OCI-LY7 (cell line): Measurements from ENCODE around the gene ITLN1. TPM values are rescaled to one million over a fixed set of nuclear protein-coding genes. Genes with fewer than 3 reads are reported as not detected.
"Not testable (repeated sequence)": the region's sequence is repeated elsewhere in the genome, so short reads cannot be mapped to it uniquely, and the experiment has no call there.

ENCODE experiments used
- BruUV-seq: library from RNA; stranded (reverse); fragments of 400-500 nt; replicated peaks from 2 replicates; lab custom pipeline; 2021; lab: Mats Ljungman, UMichigan
- CTCF ChIA-PET: fragments of 300-600 bp; sonication (Branson Sonifier 250); formaldehyde crosslinking; loops from one replicate; lab custom pipeline; 2022; ENCODE audit warnings: antibody characterized with exemption; ENCODE audit not compliant: unreplicated experiment; lab: Charles Lee
- POLR2A ChIA-PET: fragments of 300-600 bp; sonication (Branson Sonifier 250); formaldehyde crosslinking; loops from one replicate; lab custom pipeline; 2022; ENCODE audit warnings: antibody characterized with exemption; lab: Charles Lee
- DNase-seq: peaks from one replicate; pipeline ENCODE4 v3.0.0-alpha.2; 2015; ENCODE audit warnings: low spot score
- H2AFZ ChIP-seq: fragments of 200-600 bp; sonication (generic), shearing (Covaris generic); 2 replicates; pipeline ENCODE4 v1.6.1; 2014; ENCODE audit warnings: mild to moderate bottlenecking, antibody characterized with exemption, low read length, moderate library complexity
- H3K27ac ChIP-seq: fragments of 200-600 bp; sonication (generic); 2 replicates; pipeline ENCODE4 v1.5.1; 2014; ENCODE audit warnings: mixed run types, low read depth, mild to moderate bottlenecking, moderate library complexity, low read length, inconsistent platforms; ENCODE audit not compliant: poor library complexity, severe bottlenecking
- H3K36me3 ChIP-seq: fragments of 200-600 bp; sonication (generic); 2 replicates; pipeline ENCODE4 v1.6.1; 2014; ENCODE audit warnings: mild to moderate bottlenecking, antibody characterized with exemption, low read length, moderate library complexity, mixed read lengths; ENCODE audit not compliant: insufficient read depth
- H3K4me1 ChIP-seq: fragments of 200-600 bp; sonication (generic); 2 replicates; pipeline ENCODE4 v1.5.1; 2014; ENCODE audit warnings: mild to moderate bottlenecking, low read length; ENCODE audit not compliant: insufficient read depth, poor library complexity, severe bottlenecking
- H3K4me2 ChIP-seq: fragments of 200-600 bp; sonication (generic); 2 replicates; pipeline ENCODE4 v1.6.1; 2014; ENCODE audit warnings: mild to moderate bottlenecking, low read length
- H3K4me3 ChIP-seq: fragments of 200-600 bp; sonication (generic); 2 replicates; pipeline ENCODE4 v1.5.1; 2014; ENCODE audit warnings: mild to moderate bottlenecking, low read depth, low read length; ENCODE audit not compliant: poor library complexity, severe bottlenecking
- H3K79me2 ChIP-seq: fragments of 200-600 bp; sonication (generic); 2 replicates; pipeline ENCODE4 v1.6.1; 2016; ENCODE audit warnings: low read depth, mild to moderate bottlenecking, low read length, moderate library complexity, mixed read lengths; ENCODE audit not compliant: insufficient read depth
- H3K9me2 ChIP-seq: fragments of 200-600 bp; sonication (generic); 2 replicates; pipeline ENCODE4 v1.6.1; 2016; ENCODE audit warnings: mild to moderate bottlenecking, low read length, mixed read lengths; ENCODE audit not compliant: insufficient read depth
- H3K9me3 ChIP-seq: fragments of 200-600 bp; sonication (generic); 2 replicates; pipeline ENCODE4 v1.6.1; 2014; ENCODE audit warnings: mild to moderate bottlenecking, mixed run types, low read length, mixed read lengths
- H4K20me1 ChIP-seq: fragments of 200-600 bp; sonication (generic); 2 replicates; pipeline ENCODE4 v1.6.1; 2014; ENCODE audit warnings: mild to moderate bottlenecking, antibody characterized with exemption, low read length, moderate library complexity, mixed read lengths; ENCODE audit not compliant: insufficient read depth
- CTCF ChIP-seq: fragments of 200-600 bp; sonication (generic); conservative IDR thresholded peaks from 2 replicates; pipeline ENCODE4 v1.5.1; 2014; ENCODE audit warnings: mild to moderate bottlenecking, antibody characterized with exemption, low read length, moderate library complexity, mixed read lengths
- EZH2phosphoT487 ChIP-seq: fragments of 200-600 bp; sonication (generic); IDR thresholded peaks from 2 replicates; pipeline ENCODE4 v1.6.1; 2018; ENCODE audit warnings: low read depth, borderline replicate concordance, mild to moderate bottlenecking, mixed run types, antibody characterized with exemption, low read length, moderate library complexity, mixed read lengths
- intact Hi-C: fragments of 100-400 bp; cut with micrococcal nuclease; formaldehyde crosslinking; loops from one replicate; pipeline ENCODE4 v1.10.0; 2022; ENCODE audit not compliant: unreplicated experiment
- total RNA-seq, 2 experiments: library from RNA; depleted of rRNA in 1 of 2; stranded (reverse); fragments of >200 nt in 1 of 2; shearing (Covaris generic) in 1 of 2; gene quantifications; 2 replicates each; pipeline ENCODE4 v1.2.3, GENCODE V29; 2014 to 2022

Gene ITLN1
- total RNA-seq, 2 experiments from 2014 or later, result not detected

- TF ChIP-seq CTCF, result no peak
- no peak for TF ChIP-seq EZH2phosphoT487
- intact Hi-C loops, result no loop called here
- DNase-seq, result no peak
- H2AFZ ChIP-seq, result no peak overlapping the region
- POLR2A ChIA-PET, result interaction anchor here (1.0 kb wide), 1 partner anchor 11 kb away, joined by 9 read pairs; no protein-coding TSS in a partner anchor
- H3K27ac ChIP-seq, result no peak overlapping the region
- H3K4me2 ChIP-seq, result no peak overlapping the region
- no TSS peak for BruUV-seq
- H3K36me3 ChIP-seq, result no peaks in the 10 kb centered on the region
- no peaks in the 10 kb centered on the region for H3K9me3 ChIP-seq
- H3K9me2 ChIP-seq, result no peaks in the 10 kb centered on the region
- no peaks in the 10 kb centered on the region for H4K20me1 ChIP-seq
- no peaks in the 10 kb centered on the region for H3K79me2 ChIP-seq
- CTCF ChIA-PET, result no interaction called here
- no peaks in the 10 kb centered on the region for H3K4me1 ChIP-seq
- no peak overlapping the region for H3K4me3 ChIP-seq
Observed at GRCh38 chr1:160907976-160908375, 23.0 kb upstream of the ITLN1 start.

DNA sequence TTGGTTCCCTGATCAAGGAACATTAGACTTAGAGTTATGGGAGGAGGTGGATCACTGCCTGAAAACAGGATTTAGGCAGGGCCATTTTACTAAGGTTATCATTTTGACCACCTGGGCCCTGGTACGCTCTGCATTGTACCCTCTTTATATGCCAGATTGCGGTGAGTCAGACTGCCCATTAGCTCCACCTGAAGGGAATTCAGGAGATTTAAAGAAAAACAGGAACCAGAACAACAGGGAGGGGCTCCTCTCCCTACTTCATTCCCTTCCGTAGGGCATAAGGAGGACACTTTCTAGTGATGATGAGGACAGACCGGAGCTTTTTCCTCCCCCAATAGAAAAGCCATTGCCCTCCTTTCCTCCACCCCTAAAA, 20.6 kb upstream of the ITLN1 start:
- Histone ChIP-seq H3K9me2 (no peaks in the 10 kb centered on the region), H3K4me1 (no peaks in the 10 kb centered on the region), H3K36me3 (no peaks in the 10 kb centered on the region), H4K20me1 (no peaks in the 10 kb centered on the region), H3K79me2 (no peaks in the 10 kb centered on the region), H3K9me3 (no peaks in the 10 kb centered on the region), H3K4me2 (no peak overlapping the region), H3K4me3 (no peak overlapping the region), H3K27ac (no peak overlapping the region), H2AFZ (no peak overlapping the region)
- POLR2A ChIA-PET, result no interaction called here
- TF ChIP-seq EZH2phosphoT487 (no peak), CTCF (no peak)
- no TSS peak for BruUV-seq
- intact Hi-C loops, result no loop called here
- CTCF ChIA-PET, result no interaction called here
- DNase-seq, result no peak

DNA sequence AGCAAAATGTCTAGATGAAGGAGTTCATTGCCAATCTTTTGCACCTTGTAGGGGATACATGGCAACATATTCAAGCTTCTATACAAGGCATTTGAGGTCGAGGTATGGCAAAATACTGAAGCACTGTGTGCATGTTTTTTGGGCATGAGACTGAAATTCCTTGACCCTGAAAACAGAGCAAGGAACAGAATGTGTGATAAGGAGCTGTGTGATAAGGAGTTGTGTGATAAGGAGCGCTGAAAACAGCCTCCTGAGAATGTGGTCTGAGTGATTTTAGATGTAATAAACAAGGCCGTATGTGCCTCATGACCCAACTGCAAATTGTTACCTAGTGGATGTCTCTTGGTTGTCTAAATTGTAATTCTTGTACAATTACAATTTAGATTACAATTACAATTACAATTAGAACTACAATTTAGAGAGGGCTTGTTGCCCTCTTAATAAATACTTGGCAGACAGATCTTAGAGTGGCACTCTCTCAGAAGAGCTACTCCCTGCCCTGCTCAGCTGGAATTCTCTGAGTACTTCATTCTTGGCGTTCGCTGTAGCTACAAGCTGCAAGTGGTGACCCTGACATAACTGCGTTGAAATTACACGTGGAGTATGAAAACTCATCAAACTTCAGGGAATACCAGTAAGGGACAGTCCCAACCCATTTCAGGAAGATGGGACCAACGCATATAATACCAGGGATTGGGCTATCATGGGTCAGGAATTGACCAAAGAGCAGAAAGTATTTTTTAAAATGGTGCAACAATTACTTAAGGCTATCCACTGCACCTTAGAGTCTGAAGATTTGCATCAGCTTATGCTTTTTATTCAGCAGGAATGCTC, 20.0 kb upstream of the ITLN1 start:
- ChIA-PET POLR2A (interaction anchor here (1.0 kb wide), 1 partner anchor 15 kb away, joined by 3 read pairs; no protein-coding TSS in a partner anchor), CTCF (no interaction called here)
- Histone ChIP-seq H3K9me3 (no peaks in the 10 kb centered on the region), H3K4me2 (no peak overlapping the region), H3K79me2 (no peaks in the 10 kb centered on the region), H3K27ac (no peak overlapping the region), H4K20me1 (no peaks in the 10 kb centered on the region), H3K36me3 (no peaks in the 10 kb centered on the region), H3K4me1 (no peaks in the 10 kb centered on the region), H3K9me2 (no peaks in the 10 kb centered on the region), H3K4me3 (no peak overlapping the region), H2AFZ (no peak overlapping the region)
- no TSS peak for BruUV-seq
- no peak for DNase-seq
- intact Hi-C loops, result no loop called here
- TF ChIP-seq EZH2phosphoT487, result no peak
- TF ChIP-seq CTCF, result no peak

DNA sequence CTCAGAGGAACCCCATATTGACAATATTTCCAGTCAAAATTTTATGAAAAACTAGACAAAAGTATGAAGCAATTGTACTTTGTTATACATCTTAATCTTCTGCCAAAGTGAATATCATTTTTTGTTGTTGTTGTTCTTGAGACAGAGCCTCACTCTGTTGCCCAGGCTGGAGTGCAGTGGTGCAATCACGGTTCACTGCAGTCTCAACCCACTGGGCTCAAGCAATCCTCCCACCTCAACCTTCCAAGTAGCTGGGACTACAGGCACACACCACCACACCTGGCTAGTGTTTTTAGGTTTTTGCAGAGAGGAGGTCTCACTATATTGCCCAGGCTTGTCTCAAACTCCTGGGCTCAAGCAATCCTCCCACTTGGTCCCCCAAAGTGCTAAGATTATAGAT, 17.3 kb upstream of the ITLN1 start:
- POLR2A ChIA-PET, H3K4me1 ChIP-seq, H3K27ac ChIP-seq, H3K9me3 ChIP-seq, H3K4me2 ChIP-seq, H3K79me2 ChIP-seq, DNase-seq, H4K20me1 ChIP-seq, BruUV-seq, CTCF ChIA-PET, H3K4me3 ChIP-seq, H3K9me2 ChIP-seq, H2AFZ ChIP-seq, H3K36me3 ChIP-seq, intact Hi-C loops: not testable (repeated sequence)
